Activated T-helper 2 cell treated with anti-CD3 and anti-CD28 coated beads, Interferon-gamma antibody, Interleukin-2, Interleukin-4, amounts not matched to agents 10 μg/mL and 5 μg/mL and 100 μg/mL, durations not matched to agents 14 hours and 24 hours and 36 hours (primary cell): ENCODE results near the gene CLK1. TPM values are rescaled to one million over a fixed set of nuclear protein-coding genes. Genes with fewer than 3 reads are reported as not detected.
"Not testable (repeated sequence)": the region's sequence is repeated elsewhere in the genome, so short reads cannot be mapped to it uniquely, and the experiment has no call there.

ENCODE experiments used
- DNase-seq: peaks from one replicate; pipeline ENCODE4 v3.0.0; 2021; ENCODE audit warnings: low spot score
- H3K27ac Mint-ChIP-seq: one replicate; pipeline ENCODE4 v1.8.0; 2021; ENCODE audit warnings: mixed read lengths
- H3K27me3 Mint-ChIP-seq: one replicate; pipeline ENCODE4 v1.8.0; 2021; ENCODE audit warnings: low read depth, mixed read lengths
- H3K36me3 Mint-ChIP-seq: one replicate; pipeline ENCODE4 v1.8.0; 2021; ENCODE audit warnings: low read depth, mixed read lengths
- H3K4me1 Mint-ChIP-seq: one replicate; pipeline ENCODE4 v1.8.0; 2021; ENCODE audit warnings: low read depth, mixed read lengths
- H3K4me3 Mint-ChIP-seq: one replicate; pipeline ENCODE4 v1.8.0; 2021; ENCODE audit warnings: low read depth, mild to moderate bottlenecking, moderate library complexity, mixed read lengths
- H3K9me3 Mint-ChIP-seq: one replicate; pipeline ENCODE4 v1.8.0; 2021; ENCODE audit warnings: mixed read lengths
- intact Hi-C: fragments of 100-400 bp; cut with micrococcal nuclease; formaldehyde crosslinking; loops from one replicate; pipeline ENCODE4 v1.15.1; 2023
- total RNA-seq: library from RNA; stranded (reverse); gene quantifications from 2 replicates; pipeline ENCODE4 v1.2.3, GENCODE V29; 2022

CLK1 gene
- total RNA-seq = 114 and 122 TPM in 2 replicates

GRCh38 chr2:200864176-200865034 is at the start of gene CLK1:
Gene CLK1 (minus strand): TSS chr2:200864658. CDS start chr2:200861862, 2,796 bp downstream.
- H3K4me3 Mint-ChIP-seq = peak within 1 kb of the TSS; percentile 93
- H3K27me3 Mint-ChIP-seq = no peaks in the 10 kb centered on the region
- H3K4me1 Mint-ChIP-seq = peaks cover 32% of the 10 kb centered on the region
- H3K27ac Mint-ChIP-seq = peak within 1 kb of the TSS; percentile 94
- intact Hi-C loops = loop anchor here (1.0 to 10.0 kb wide), 7 partner anchors 25 to 1400 kb away; partner anchors contain the start of genes NIF3L1, NOP58 and PPIL3
- peak; percentile 91 for DNase-seq
- no peaks in the 10 kb centered on the region for H3K9me3 Mint-ChIP-seq
- H3K36me3 Mint-ChIP-seq = peaks cover 53% of the 10 kb centered on the region

DNA sequence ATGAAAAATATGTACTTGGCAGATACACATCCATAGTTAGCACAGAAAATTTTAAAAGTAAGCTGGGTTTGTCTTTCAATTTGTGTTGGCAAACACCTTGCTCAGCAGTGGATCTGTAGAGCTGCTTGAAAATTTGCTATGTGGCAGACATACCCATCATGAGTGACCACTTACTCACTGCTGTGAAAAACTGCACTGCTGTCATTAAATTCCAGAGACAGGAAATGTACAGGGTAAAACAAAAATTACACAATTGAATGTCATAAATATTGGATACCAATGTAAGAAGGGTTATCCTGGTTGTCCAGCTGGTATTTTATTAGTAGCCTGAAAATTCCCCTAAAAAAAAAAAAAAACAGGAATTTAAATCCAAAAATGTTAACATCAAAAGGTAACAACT is 49.2 kb upstream of the CLK1 start:
- intact Hi-C loops = no loop called here
- no peaks in the 10 kb centered on the region for H3K9me3 Mint-ChIP-seq
- no peak for DNase-seq

DNA sequence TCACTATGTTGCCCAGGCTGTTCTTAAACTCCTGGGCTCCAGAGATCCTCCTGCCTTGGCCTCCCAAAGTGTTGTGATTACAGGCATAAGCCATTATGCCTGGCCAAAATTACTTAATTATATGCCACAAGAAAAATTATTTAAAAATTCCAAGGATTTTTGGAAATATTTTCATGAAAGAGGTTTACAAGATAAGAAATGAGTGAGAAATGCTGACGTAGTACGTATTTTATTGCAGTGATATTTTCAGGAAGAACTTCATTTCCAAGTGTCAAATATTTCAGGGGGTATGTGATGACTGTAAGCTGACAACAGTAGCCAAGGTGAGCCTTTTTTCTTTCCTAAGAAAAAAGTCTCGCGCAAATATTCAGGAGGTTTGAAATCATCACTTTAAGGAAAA is 45.5 kb upstream of the CLK1 start:
- Mint-ChIP-seq H3K27me3 (no peaks in the 10 kb centered on the region), H3K9me3 (no peaks in the 10 kb centered on the region), H3K4me1 (no peaks in the 10 kb centered on the region), H3K4me3 (no peak overlapping the region), H3K27ac (no peak overlapping the region), H3K36me3 (peaks cover 42% of the 10 kb centered on the region)
- no peak for DNase-seq
- intact Hi-C loops = no loop called here

More for the DNA sequence above, 49.2 kb upstream of the CLK1 start:
- peaks cover 49% of the 10 kb centered on the region for H3K36me3 Mint-ChIP-seq
- H3K4me3 Mint-ChIP-seq = no peak overlapping the region
- no peaks in the 10 kb centered on the region for H3K27me3 Mint-ChIP-seq
- H3K4me1 Mint-ChIP-seq = no peaks in the 10 kb centered on the region
- H3K27ac Mint-ChIP-seq = no peak overlapping the region

DNA sequence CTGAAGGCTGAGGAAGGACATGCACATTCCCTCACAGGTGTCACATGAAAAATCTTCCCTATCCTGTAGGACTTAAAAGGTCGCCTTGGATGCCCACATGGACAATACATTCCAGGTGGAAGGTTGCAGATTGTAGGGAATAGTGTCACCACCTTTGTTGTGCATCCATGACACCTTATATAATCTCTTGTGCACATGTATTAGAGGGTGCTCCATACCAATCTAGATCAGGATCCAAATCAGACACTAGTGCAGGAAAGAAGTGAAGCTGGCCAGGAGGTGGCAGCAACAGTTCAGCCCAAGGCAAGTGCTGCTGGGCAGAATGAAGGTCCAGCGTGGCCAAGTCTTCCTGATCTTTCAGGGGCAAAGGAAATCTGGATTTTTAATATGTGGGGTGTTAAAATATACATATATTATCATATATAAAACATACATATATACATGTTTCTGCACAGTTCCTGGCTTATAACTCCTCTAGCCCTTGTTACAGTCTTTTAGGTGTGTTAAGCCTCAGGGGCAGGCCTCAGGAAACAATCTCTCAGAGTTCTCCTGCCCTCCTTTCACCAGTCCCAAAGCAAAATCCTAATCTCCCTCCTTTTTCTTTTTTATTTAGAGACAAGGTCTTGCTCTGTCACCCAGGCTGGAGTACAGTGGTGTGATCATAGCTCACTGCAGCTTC is 41.3 kb upstream of the CLK1 start:
- Mint-ChIP-seq H3K4me3 (no peak overlapping the region), H3K27me3 (no peaks in the 10 kb centered on the region), H3K36me3 (peaks cover 37% of the 10 kb centered on the region), H3K4me1 (peaks cover 5% of the 10 kb centered on the region), H3K9me3 (no peaks in the 10 kb centered on the region), H3K27ac (no peak overlapping the region)
- peak; percentile 37 for DNase-seq
- intact Hi-C loops = loop anchor here (1.0 kb wide), 1 partner anchor 164 kb away; no protein-coding TSS in a partner anchor

DNA sequence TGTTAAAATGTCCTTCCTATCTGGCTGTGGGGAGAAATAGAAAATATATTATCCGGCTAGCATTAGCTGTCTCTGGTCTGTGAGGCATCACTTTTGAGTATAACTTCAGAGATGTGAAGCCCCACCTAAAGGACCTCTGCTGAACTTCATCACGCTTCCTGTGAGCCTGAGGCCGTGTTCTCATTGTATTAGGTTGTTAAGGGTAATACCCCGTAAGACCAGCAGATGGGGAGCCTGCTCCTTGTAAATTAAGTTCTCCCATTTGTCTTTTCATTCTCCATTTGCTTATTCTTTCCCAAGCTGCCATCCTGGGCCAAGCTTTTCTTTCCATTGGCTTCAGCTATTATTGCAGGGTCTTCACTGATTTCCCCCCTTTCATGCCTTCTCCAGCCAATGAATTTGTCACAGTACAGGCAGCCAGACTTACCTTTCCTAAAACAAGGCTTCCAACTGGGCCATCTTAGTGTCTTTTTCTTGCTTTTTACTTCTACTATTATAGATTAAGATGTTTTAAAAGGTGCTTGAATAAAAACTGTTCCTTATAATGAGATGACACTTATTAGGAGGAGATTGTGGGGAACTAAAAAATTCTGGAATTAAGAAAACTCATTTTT is 37.1 kb upstream of the CLK1 start:
- Mint-ChIP-seq H3K27me3 (no peaks in the 10 kb centered on the region), H3K4me1 (peaks cover 13% of the 10 kb centered on the region), H3K4me3 (no peak overlapping the region), H3K27ac (peak overlapping the region; percentile 76), H3K36me3 (peaks cover 56% of the 10 kb centered on the region), H3K9me3 (no peaks in the 10 kb centered on the region)
- DNase-seq = peak; percentile 69
- intact Hi-C loops = loop anchor here (1.0 kb wide), 4 partner anchors 12 to 331 kb away; partner anchors contain the start of genes NIF3L1 and PPIL3

GRCh38 chr2:200899482-200899881 is 35.0 kb upstream of the CLK1 start:
- no peaks in the 10 kb centered on the region for H3K27me3 Mint-ChIP-seq
- peaks cover 13% of the 10 kb centered on the region for H3K4me1 Mint-ChIP-seq
- intact Hi-C loops = no loop called here
- H3K9me3 Mint-ChIP-seq = no peaks in the 10 kb centered on the region
- no peak for DNase-seq
- H3K36me3 Mint-ChIP-seq = peaks cover 61% of the 10 kb centered on the region
- no peak overlapping the region for H3K4me3 Mint-ChIP-seq
- peak overlapping the region; percentile 1 for H3K27ac Mint-ChIP-seq

GRCh38 chr2:200888704-200889625 is 24.5 kb upstream of the CLK1 start, which contains the start of the genes NIF3L1 and PPIL3:
Gene NIF3L1 (plus strand): TSS chr2:200889371. CDS start chr2:200891944, 2,573 bp downstream.
Gene PPIL3 (minus strand): TSS chr2:200889077. CDS start chr2:200887615, 1,462 bp downstream.
- Mint-ChIP-seq H3K27ac (peak within 1 kb of the TSS; percentile 100), H3K9me3 (no peaks in the 10 kb centered on the region), H3K36me3 (peaks cover 39% of the 10 kb centered on the region), H3K4me1 (peaks cover 45% of the 10 kb centered on the region), H3K27me3 (no peaks in the 10 kb centered on the region), H3K4me3 (peak within 1 kb of the TSS; percentile 95)
- peak; percentile 97 for DNase-seq
- intact Hi-C loops = loop anchor here (1.0 to 2.0 kb wide), 12 partner anchors 12 to 562 kb away; partner anchors contain the start of genes BZW1, CFLAR, CLK1 and HYCC2

DNA sequence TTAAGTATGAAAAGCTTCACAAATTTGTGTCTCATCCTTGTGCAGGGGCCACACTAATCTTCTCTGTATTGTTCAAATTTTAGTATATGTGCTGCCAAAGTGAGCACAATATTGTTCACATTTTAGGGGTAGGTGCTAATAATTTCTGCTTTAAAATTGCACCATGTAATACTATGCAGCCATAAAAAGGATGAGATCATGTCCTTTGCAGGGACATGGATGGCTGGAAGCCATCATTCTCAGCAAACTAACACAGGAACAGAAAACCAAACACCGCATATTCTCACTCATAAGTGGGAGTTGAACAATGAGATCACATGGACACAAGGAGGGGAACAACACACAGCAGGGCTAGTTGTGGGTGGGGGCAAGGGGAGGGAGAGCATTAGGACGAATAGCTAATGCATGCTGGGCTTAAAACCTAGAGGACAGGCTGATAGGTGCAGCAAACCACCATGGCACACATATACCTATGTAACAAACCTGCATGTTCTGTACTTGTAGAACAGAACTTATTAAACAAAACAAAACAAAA is 17.3 kb upstream of the CLK1 start:
- H3K9me3 Mint-ChIP-seq, H3K4me3 Mint-ChIP-seq, intact Hi-C loops, H3K27ac Mint-ChIP-seq, DNase-seq, H3K27me3 Mint-ChIP-seq: not testable (repeated sequence)
- H3K4me1 Mint-ChIP-seq = peaks cover 16% of the 10 kb centered on the region
- peaks cover 74% of the 10 kb centered on the region for H3K36me3 Mint-ChIP-seq

DNA sequence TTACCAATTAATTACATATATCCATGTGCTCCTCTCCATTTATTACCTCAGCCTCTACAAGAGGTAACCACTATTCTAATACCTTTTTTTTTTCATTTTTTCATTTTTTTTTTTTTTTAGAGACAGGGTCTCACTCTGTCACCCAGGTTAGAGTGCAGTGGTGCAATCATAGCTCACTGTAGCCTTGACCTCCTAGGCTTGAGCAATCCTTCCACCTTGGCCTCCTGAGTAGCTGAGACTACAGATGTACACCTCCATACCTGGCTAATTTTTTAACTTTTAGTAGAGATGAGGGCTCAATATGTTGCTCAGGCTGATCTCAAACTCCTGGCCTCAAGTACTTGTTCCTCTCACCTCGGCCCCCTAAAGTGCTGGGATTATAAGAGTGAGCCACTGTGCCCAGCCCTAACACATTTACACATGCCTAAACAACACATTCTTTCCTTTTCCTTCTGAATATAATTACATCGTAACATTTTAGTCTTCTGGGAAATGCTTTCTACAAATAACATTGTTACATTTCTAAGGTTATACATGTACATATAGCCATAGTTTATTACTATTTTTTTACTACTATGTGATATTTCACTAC is 13.9 kb upstream of the CLK1 start:
- Mint-ChIP-seq H3K36me3 (peaks cover 78% of the 10 kb centered on the region), H3K9me3 (no peaks in the 10 kb centered on the region), H3K4me3 (no peak overlapping the region), H3K4me1 (peaks cover 3% of the 10 kb centered on the region), H3K27ac (no peak overlapping the region), H3K27me3 (no peaks in the 10 kb centered on the region)
- intact Hi-C loops = no loop called here
- DNase-seq = no peak

- peaks cover 3% of the 10 kb centered on the region for H3K4me1 Mint-ChIP-seq
- no peak overlapping the region for H3K27ac Mint-ChIP-seq
- DNase-seq = no peak
- no peak overlapping the region for H3K4me3 Mint-ChIP-seq
- H3K9me3 Mint-ChIP-seq = no peaks in the 10 kb centered on the region
- H3K27me3 Mint-ChIP-seq = no peaks in the 10 kb centered on the region
- intact Hi-C loops = no loop called here
- peaks cover 78% of the 10 kb centered on the region for H3K36me3 Mint-ChIP-seq
Measured at GRCh38 chr2:200877443-200877842, 13.0 kb upstream of the CLK1 start.

GRCh38 chr2:200873560-200873959 is 9.1 kb upstream of the CLK1 start:
- Mint-ChIP-seq H3K9me3 (no peaks in the 10 kb centered on the region), H3K4me3 (no peak overlapping the region), H3K4me1 (peaks cover 14% of the 10 kb centered on the region), H3K27ac (no peak overlapping the region), H3K27me3 (no peaks in the 10 kb centered on the region), H3K36me3 (peaks cover 70% of the 10 kb centered on the region)
- DNase-seq = no peak
- intact Hi-C loops = no loop called here
